Measurements from ENCODE around the gene DFFB. TPM values are rescaled to one million over a fixed set of nuclear protein-coding genes. Genes with fewer than 3 reads are reported as not detected.

The DFFB gene
- total and polyA plus RNA-seq, 2 of the 4 experiments (the other 2 are of a cell fraction): 6.5 to 7.3 TPM

GRCh38 chr1:3886691-3887090 lies 29.4 kb downstream of the DFFB start:
- Histone ChIP-seq H2BK120ac (ENCODE audit: low read depth, low read length) (no peak overlapping the region), H4K8ac (ENCODE audit: low read depth in 2 of 2, low read length in 2 of 2) (no peak overlapping the region), H3K79me1 (ENCODE audit: low read depth in 1 of 2, low read length in 2 of 2) (peaks cover 4 to 5% of the 10 kb centered on the region in 2 experiments; a peak in 3 of 4 replicates), H3K4ac (ENCODE audit: low read depth, low read length) (no peak overlapping the region), H3K27ac (ENCODE audit: insufficient read depth, low read length) (no peak overlapping the region), H3K4me1 (ENCODE audit: control insufficient read depth, insufficient read depth, low read length) (no peaks in the 10 kb centered on the region), H3K27me3 (ENCODE audit: control insufficient read depth, insufficient read depth, low read length) (no peaks in the 10 kb centered on the region), H4K5ac (ENCODE audit: low read depth, low read length) (no peak overlapping the region), H3K23ac (ENCODE audit: low read depth, low read length) (no peak overlapping the region), H3K4me2 (ENCODE audit: low read depth, low read length) (no peak overlapping the region), H4K20me1 (ENCODE audit: insufficient read depth, low read length) (no peaks in the 10 kb centered on the region), H4K91ac (ENCODE audit: insufficient read depth, low read depth, low read length) (no peak overlapping the region), H2AFZ (replicated peaks; ENCODE audit: low read length, poor library complexity) (no peak overlapping the region), H2BK15ac (ENCODE audit: low read depth, low read length) (no peak overlapping the region), H3K9me3 (ENCODE audit: control insufficient read depth, insufficient read depth, low read length) (no peaks in the 10 kb centered on the region), H2AK9ac (replicated peaks; ENCODE audit: low read depth, low read length, poor library complexity) (no peak overlapping the region), H3K56ac (ENCODE audit: extremely low read depth, insufficient read depth, low read length) (no peak overlapping the region), H3K18ac (ENCODE audit: low read depth, low read length) (no peak overlapping the region), H3K4me3 (ENCODE audit: insufficient read depth, low read depth, low read length) (no peak overlapping the region), H3K9me1 (ENCODE audit: insufficient read depth, low read length) (no peaks in the 10 kb centered on the region; the same call in 1 of the 2 replicates), H2BK20ac (ENCODE audit: low read depth, low read length) (no peak overlapping the region), H3K14ac (replicated peaks; ENCODE audit: low read depth, low read length) (no peak overlapping the region), H3K9ac (ENCODE audit: low read depth, low read length) (no peak overlapping the region), H3K36me3 (ENCODE audit: control insufficient read depth, insufficient read depth, low read length) (peaks cover 40% of the 10 kb centered on the region), H2AK5ac (ENCODE audit: low read depth, low read length) (no peak overlapping the region), H2BK5ac (ENCODE audit: low read depth, low read length, poor library complexity, severe bottlenecking) (no peak overlapping the region)
- no peak for ATAC-seq (ENCODE audit: low read depth)
- dilution Hi-C loops (cut with HindIII; ENCODE audit: low sequenced_read_pairs, unreplicated experiment) (no loop called here), in situ Hi-C loops (cut with MboI; ENCODE audit: low sequenced_read_pairs) (no loop called here), intact Hi-C loops (cut with micrococcal nuclease) (no loop called here)
- BruUV-seq (replicated peaks): no TSS peak
- 83% methylated on average over 3 of the region's 8 CpGs; no CpG with 5 or more reads in 1 of the 2 experiments for WGBS, 2 experiments (ENCODE audit: extremely low coverage in 2 of 2, insufficient read length in 1 of 2)
- no peak for DNase-seq
- TF ChIP-seq RFX5 (IDR thresholded peaks at IDR 0.05; ENCODE audit: low read depth, low read length) (no peak), MAZ (IDR thresholded peaks at IDR 0.05; ENCODE audit: borderline replicate concordance, low read depth, low read length) (no peak)
- ChIA-PET POLR2A (ENCODE audit: unreplicated experiment) (no interaction called here), CTCF (no interaction called here)
